Measurements from ENCODE around the gene UMPS.

- TF ChIP-seq CTCF (IDR thresholded peaks at IDR 0.05) (no peak), REST (IDR thresholded peaks at IDR 0.05; ENCODE audit: insufficient read depth in 1 of 2, low read depth in 2 of 2, low read length in 1 of 2) (no peak), TCF7L2 (IDR thresholded peaks at IDR 0.05; ENCODE audit: low read depth, low read length) (no peak), POLR2AphosphoS5 (IDR thresholded peaks at IDR 0.05; ENCODE audit: low read depth, low read length) (no peak)
These were observed 29.2 kb upstream of the UMPS start for GRCh38 chr3:124700880-124701684.
